CD4-positive, alpha-beta T cell (primary cell): Measurements from ENCODE around the gene SPG11. TPM values are rescaled to one million over a fixed set of nuclear protein-coding genes. Genes with fewer than 3 reads are reported as not detected.
A peak's percentile ranks its signal among the peaks of the same experiment; 100 is the strongest.

Experiments used
- ATAC-seq: fragments of 200-7000 bp; cut with Tn5 transposase; one replicate; pipeline ENCODE4 v1.10.0; 2022; ENCODE audit warnings: mild to moderate bottlenecking; ENCODE audit not compliant: poor library complexity
- CTCF ChIA-PET: fragments of 350-600 bp; sonication (Branson Sonifier 250); formaldehyde crosslinking; loops from one replicate; lab custom pipeline; 2021; ENCODE audit warnings: antibody characterized with exemption, inconsistent platforms; lab: Charles Lee
- POLR2A ChIA-PET: fragments of 350-600 bp; sonication (Branson Sonifier 250); formaldehyde crosslinking; loops from one replicate; lab custom pipeline; 2021; ENCODE audit warnings: antibody characterized with exemption, inconsistent platforms; lab: Charles Lee
- DNase-seq, 14 experiments: peaks; one replicate each; pipeline ENCODE4 v3.0.0-alpha.2; 2013 to 2020; ENCODE audit warnings: mixed read lengths in 2 of 14
- H3K27ac ChIP-seq, 2 donors: one replicate each; pipeline versions ENCODE4 v1.5.1 to v1.7.0; 2013; ENCODE audit warnings: low read length in 2 of 2, low read depth in 1 of 2, mild to moderate bottlenecking in 1 of 2
- H3K27me3 ChIP-seq, 2 experiments: 1 replicate in 1 of 2; 2 replicates in 1 of 2; pipeline versions ENCODE4 v1.6.1 to v1.7.0; 2013; ENCODE audit warnings: low read length in 2 of 2, control low read depth in 1 of 2, mild to moderate bottlenecking in 1 of 2, moderate library complexity in 1 of 2; ENCODE audit not compliant: insufficient read depth in 2 of 2, control insufficient read depth in 1 of 2
- H3K36me3 ChIP-seq: one replicate; pipeline ENCODE4 v1.6.1; 2013; ENCODE audit warnings: low read length, control low read depth; ENCODE audit not compliant: insufficient read depth
- H3K4me1 ChIP-seq: one replicate; pipeline ENCODE4 v1.6.1; 2013; ENCODE audit warnings: low read length, control low read depth; ENCODE audit not compliant: insufficient read depth
- H3K4me3 ChIP-seq: one replicate; pipeline ENCODE4 v1.5.1; 2013; ENCODE audit warnings: mild to moderate bottlenecking, low read length, moderate library complexity
- H3K9me3 ChIP-seq, 2 experiments: 1 replicate in 1 of 2; 2 replicates in 1 of 2; pipeline versions ENCODE4 v1.6.1 to v1.7.0; 2013; ENCODE audit warnings: low read length in 2 of 2, mild to moderate bottlenecking in 2 of 2, control low read depth in 1 of 2, moderate library complexity in 1 of 2; ENCODE audit not compliant: control insufficient read depth in 1 of 2, insufficient read depth in 1 of 2
- H3K27ac Mint-ChIP-seq: one replicate; pipeline ENCODE4 v1.8.0; 2020; ENCODE audit warnings: mixed read lengths
- H3K27me3 Mint-ChIP-seq: one replicate; pipeline ENCODE4 v1.8.0; 2021; ENCODE audit warnings: mixed read lengths
- H3K36me3 Mint-ChIP-seq: one replicate; pipeline ENCODE4 v1.8.0; 2021; ENCODE audit warnings: low read depth, mixed read lengths
- H3K4me1 Mint-ChIP-seq: one replicate; pipeline ENCODE4 v1.8.0; 2021; ENCODE audit warnings: low read depth, mixed read lengths
- H3K4me3 Mint-ChIP-seq: one replicate; pipeline ENCODE4 v1.8.0; 2020; ENCODE audit warnings: mild to moderate bottlenecking, mixed read lengths
- H3K9me3 Mint-ChIP-seq: one replicate; pipeline ENCODE4 v1.8.0; 2020; ENCODE audit warnings: mixed read lengths
- CTCF ChIP-seq: fragments of 200-600 bp; IDR thresholded peaks from one replicate; pipeline ENCODE4 v1.8.0; 2022; ENCODE audit warnings: antibody characterized with exemption, mild to moderate bottlenecking
- intact Hi-C, 2 experiments: fragments of 100-400 bp; cut with DNase I in 1 of 2; cut with micrococcal nuclease in 1 of 2; formaldehyde crosslinking; loops; one replicate each; pipeline versions ENCODE4 v1.15.1 to v1.9.0; 2023 to 2025; cut with DNase I, micrococcal nuclease
- total RNA-seq, 174 experiments: library from RNA in 2 of 174; stranded (reverse) in 2 of 174; gene quantifications; one replicate each; pipeline ENCODE4 v1.2.3 and lab custom pipeline; 2021 to 2026

Gene SPG11
- total RNA-seq, 2 experiments from 2014 or later: 49.9 to 51.3 TPM

- no peak for TF ChIP-seq CTCF
- CTCF ChIA-PET: interaction anchor here (1.6 kb wide), 1 partner anchor 49 kb away, joined by 3 read pairs; no protein-coding TSS in a partner anchor
- Mint-ChIP-seq H3K4me3 (no peak overlapping the region), H3K9me3 (no peaks in the 10 kb centered on the region), H3K27me3 (no peaks in the 10 kb centered on the region), H3K4me1 (peaks cover 19% of the 10 kb centered on the region), H3K36me3 (peaks cover 7% of the 10 kb centered on the region), H3K27ac (peak overlapping the region; percentile 6)
- DNase-seq (no peak), ATAC-seq (no peak)
- Histone ChIP-seq H3K27me3 (no peaks in the 10 kb centered on the region), H3K4me1 (peaks cover 6% of the 10 kb centered on the region), H3K4me3 (no peak overlapping the region), H3K9me3 (no peaks in the 10 kb centered on the region), H3K27ac (no peak overlapping the region), H3K36me3 (no peaks in the 10 kb centered on the region)
- intact Hi-C loops: no loop called here
- POLR2A ChIA-PET: interaction anchor here (0.8 to 3.5 kb wide), 2 partner anchors 7 to 103 kb away, joined by 3 to 13 read pairs; partner anchors contain the start of genes CTDSPL2 and EIF3J
Observed at GRCh38 chr15:44529864-44530604, 133.4 kb downstream of the SPG11 start.

GRCh38 chr15:44527241-44527640, 136.2 kb downstream of the SPG11 start:
- Mint-ChIP-seq H3K36me3 (peaks cover 30% of the 10 kb centered on the region), H3K27me3 (no peaks in the 10 kb centered on the region), H3K27ac (no peak overlapping the region), H3K4me1 (peaks cover 5% of the 10 kb centered on the region), H3K9me3 (no peaks in the 10 kb centered on the region), H3K4me3 (no peak overlapping the region)
- POLR2A ChIA-PET: interaction anchor here (3.5 kb wide), 1 partner anchor 10 kb away, joined by 13 read pairs; the partner anchor contains the start of gene EIF3J
- Histone ChIP-seq H3K27me3 (no peaks in the 10 kb centered on the region), H3K27ac (no peak overlapping the region), H3K4me1 (no peaks in the 10 kb centered on the region), H3K4me3 (no peak overlapping the region), H3K36me3 (peaks cover 8% of the 10 kb centered on the region), H3K9me3 (no peaks in the 10 kb centered on the region)
- DNase-seq: no peak
- no peak for ATAC-seq
- intact Hi-C loops: no loop called here
- no peak for TF ChIP-seq CTCF
- CTCF ChIA-PET: interaction anchor here (2.3 kb wide), 1 partner anchor 10 kb away, joined by 7 read pairs; the partner anchor contains the start of gene EIF3J

GRCh38 chr15:44525018-44525417, 138.4 kb downstream of the SPG11 start:
- CTCF ChIA-PET: no interaction called here
- no peak overlapping the region for H3K4me3 ChIP-seq
- no peaks in the 10 kb centered on the region for H3K9me3 Mint-ChIP-seq
- intact Hi-C loops: no loop called here
- no peaks in the 10 kb centered on the region for H3K4me1 ChIP-seq
- no peak overlapping the region for H3K27ac ChIP-seq
- no peaks in the 10 kb centered on the region for H3K27me3 Mint-ChIP-seq
- H3K4me1 Mint-ChIP-seq: no peaks in the 10 kb centered on the region
- no peak for TF ChIP-seq CTCF
- H3K4me3 Mint-ChIP-seq: no peak overlapping the region
- peaks cover 20% of the 10 kb centered on the region for H3K36me3 ChIP-seq
- no peak for ATAC-seq
- POLR2A ChIA-PET: no interaction called here
- H3K36me3 Mint-ChIP-seq: peaks cover 46% of the 10 kb centered on the region
- no peaks in the 10 kb centered on the region for H3K27me3 ChIP-seq
- H3K9me3 ChIP-seq: no peaks in the 10 kb centered on the region
- no peak for DNase-seq
- no peak overlapping the region for H3K27ac Mint-ChIP-seq
